ENCODE measurements around the gene COL5A1.

Gene COL5A1

DNA sequence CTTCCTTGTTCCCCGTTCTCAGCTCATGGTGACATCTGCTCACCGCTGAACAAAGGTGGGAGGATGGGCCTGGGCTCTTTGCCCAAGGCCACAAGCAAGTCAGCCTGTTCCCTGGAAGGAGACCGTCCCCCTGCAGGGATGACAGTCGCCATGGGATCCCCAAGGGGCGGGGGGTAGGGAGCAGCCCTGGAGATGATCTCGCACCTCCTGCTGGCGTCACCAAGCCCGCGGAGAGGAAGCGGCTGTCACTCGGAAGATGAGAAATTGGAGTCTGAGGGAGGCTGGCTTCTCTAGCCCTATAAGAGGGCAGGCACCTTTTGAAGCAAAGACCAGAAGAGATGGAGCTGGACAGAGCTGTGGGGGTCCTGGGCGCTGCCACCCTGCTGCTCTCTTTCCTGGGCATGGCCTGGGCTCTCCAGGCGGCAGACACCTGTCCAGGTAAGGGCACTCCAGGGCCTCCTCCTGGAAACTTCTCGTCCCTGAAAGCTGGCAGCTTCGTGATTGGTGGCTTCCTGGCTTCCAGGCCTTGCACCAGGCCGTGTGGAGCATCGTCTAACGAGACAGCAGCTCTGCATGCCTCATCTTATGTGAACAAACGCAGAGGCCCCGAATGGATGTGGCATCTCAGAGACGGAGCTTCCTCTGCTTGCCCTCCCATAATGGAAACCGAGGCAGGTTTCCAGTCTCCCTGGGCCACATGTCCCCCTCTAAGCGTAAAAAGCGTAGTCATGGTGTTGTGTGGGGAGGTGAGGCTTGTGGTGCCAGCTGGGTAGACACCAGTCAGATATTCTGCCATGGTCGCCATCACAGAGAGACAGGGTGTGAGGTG lies 239.1 kb downstream of the COL5A1 start, which contains the start of gene FCN2:
Gene FCN2, plus strand, starts transcription at position 327 of the 829 bp plus-strand sequence. Its CDS starts 12 bp downstream, at position 339.
- no peak for DNase-seq (ENCODE audit: low spot score)

DNA sequence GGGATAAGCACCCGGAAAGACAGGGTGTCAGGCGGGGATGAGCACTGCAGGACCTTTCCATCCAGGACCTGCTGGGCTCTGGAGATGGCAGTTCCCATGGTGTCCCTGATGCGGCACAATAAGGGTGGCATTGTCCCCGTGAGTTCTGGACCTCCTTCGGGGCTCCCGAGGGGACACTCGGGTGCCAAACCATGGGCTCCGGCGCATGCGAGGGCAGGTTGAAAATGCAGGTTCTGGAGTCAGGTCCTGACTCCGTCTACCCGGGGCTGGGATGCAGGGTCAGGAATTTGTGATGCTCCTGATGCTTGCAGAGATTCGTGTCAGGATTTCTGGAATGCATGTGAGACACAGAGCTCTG lies 239.7 kb downstream of the COL5A1 start:
- DNase-seq (ENCODE audit: low spot score): no peak

DNA sequence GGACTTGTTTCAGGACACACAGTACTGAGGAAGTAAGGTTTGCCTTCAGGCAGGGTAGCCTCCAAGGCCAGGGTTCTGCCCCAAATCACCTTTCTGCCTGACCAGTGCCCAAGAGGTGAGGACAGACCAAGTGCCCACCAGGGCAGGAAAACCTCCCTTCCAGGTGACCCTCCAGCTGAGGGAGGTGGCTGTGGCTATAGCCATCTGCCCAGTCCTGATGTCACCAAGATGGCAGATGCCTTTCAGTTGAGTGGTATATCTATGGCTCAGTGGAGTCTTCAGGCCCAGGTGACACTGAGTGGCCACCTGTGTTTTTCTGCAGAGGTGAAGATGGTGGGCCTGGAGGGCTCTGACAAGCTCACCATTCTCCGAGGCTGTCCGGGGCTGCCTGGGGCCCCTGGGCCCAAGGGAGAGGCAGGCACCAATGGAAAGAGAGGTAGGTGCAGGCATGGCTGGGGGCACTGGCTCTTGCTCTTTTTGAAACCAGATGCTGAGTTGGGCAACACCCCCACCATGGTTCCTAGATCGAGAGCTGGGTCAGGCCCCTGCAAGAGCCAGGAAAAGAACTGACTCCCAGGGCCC lies 240.7 kb downstream of the COL5A1 start:
- no peak for DNase-seq (ENCODE audit: low spot score)

DNA sequence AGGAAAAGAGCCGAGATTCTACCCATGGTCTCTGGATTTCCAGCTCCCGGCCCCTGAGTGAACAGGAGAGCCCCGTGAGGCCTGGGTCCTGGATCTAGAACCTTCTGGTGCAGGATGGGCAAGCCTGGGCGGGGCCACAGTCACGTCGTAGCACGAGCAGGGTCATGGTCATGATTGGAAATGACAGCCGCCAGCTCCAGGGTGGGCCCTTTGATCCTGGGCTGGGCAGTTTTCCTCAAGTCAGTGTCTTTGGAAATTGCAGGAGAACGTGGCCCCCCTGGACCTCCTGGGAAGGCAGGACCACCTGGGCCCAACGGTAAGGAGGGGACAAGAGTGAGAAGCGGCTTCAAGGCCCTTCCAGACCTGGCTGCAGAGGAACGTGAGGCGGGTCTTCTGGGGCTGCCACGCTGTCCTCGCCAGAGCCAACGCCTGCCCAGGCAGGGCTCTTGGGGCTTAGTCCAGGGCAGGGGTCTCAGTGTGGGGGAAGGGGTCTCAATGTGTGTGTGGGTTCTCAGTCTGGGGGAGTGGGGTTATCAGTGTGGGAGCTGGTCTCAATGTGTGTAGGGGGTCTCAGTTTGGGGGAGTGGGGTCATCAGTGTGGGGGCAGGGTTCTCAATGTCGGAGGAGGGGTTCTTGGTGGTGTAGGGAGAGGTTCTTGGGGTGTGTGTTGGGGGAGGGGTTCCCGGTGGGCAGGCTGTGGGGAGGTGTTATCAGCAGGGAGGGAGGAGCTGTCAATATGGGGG lies 241.6 kb downstream of the COL5A1 start:
- no peak for DNase-seq (ENCODE audit: low spot score)

DNA sequence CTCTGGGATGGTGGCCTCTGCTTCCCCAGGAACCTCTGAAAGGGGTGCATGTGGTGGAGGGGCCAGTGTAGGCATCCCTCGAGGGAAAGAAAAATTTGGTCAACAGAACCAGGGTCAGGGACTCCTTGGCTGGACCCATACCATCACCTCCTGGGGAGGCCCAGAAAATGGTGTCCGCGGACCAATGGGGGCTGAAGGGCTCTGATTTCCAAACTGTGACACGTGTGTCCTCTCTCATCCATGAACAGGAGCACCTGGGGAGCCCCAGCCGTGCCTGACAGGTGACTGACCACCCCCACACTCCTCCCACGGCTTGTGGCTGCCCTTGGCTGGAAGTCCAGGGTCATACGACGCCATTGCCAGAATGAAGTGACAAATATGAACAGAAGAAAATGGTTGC lies 242.9 kb downstream of the COL5A1 start:
- no peak for DNase-seq (ENCODE audit: low spot score)

DNA sequence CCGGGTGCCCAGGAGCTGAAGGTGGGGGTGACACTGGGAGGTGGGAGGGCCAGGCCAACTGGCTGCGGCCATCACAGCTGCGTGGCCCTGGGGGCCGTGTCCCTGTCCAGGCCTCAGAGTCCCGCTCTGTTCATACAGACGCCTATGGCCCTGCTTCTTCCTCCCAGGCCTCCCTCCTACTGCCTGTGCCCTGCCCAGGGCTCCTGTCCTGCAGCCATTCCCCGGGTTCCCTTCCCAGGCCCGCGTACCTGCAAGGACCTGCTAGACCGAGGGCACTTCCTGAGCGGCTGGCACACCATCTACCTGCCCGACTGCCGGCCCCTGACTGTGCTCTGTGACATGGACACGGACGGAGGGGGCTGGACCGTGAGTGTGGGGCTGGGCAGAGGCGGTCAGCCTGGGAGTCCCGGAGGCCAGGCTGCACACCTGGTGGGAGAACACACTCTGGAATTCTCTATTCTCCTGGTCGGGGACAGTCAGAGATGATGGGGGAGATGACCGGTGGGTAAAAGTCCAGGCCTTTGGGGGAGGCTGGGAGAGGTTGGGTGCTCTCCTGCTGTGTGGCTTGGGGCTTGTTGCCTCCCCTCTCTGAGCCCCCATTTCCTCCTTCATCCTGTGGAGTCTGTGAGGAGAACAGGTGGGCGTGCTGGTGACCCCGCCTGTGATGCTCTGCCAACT lies 243.5 kb downstream of the COL5A1 start:
- no peak for DNase-seq (ENCODE audit: low spot score)

DNA sequence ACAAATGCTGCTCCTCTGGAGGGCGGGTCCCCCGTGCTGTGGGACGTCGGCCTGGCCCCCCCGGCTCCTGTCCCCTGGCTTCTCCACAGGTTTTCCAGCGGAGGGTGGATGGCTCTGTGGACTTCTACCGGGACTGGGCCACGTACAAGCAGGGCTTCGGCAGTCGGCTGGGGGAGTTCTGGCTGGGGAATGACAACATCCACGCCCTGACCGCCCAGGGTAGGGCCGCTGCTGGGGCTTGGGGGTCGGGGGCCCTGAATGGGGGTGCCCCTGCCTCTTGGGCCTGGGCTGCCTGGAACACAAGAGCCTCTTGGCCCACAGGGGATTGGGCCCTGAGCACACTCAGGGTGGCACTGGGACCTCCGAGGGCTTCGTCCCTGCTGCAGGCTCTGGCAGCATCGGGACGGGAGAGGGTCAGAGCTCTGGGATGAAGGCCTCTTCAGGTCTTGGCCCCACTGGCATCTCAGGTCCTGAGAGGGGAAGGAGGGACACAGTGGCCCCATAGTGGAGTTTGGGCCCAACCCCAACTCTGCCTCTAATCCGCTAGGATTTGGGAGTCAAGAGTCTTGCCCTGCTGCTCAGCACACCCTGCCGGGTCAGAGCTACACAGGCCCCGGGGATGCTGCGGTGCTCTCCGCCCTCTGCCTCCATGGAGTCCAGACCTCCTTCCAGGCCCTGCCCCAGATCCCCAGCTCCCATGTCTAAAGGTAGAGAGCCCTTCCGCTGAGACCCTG lies 244.2 kb downstream of the COL5A1 start:
- no peak for DNase-seq (ENCODE audit: low spot score)

DNA sequence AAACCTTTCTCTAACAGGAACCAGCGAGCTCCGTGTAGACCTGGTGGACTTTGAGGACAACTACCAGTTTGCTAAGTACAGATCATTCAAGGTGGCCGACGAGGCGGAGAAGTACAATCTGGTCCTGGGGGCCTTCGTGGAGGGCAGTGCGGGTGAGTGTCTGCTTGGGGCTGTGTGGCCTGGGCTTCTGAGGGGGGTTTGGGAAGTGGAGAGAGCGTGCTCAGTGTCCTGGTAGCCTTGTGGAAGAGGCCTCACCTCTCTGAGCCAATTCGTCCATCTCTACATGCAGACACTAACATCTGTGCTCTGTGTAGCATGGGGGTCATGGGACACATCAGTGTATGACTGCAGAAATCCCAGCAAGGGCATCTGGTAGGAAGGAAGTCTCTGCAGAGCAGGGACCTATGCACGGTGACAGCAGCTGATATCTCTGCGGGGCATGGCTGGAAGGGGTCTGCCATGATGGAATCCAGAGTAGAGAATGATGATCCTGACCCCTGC lies 244.9 kb downstream of the COL5A1 start:
- DNase-seq (ENCODE audit: low spot score): no peak

DNA sequence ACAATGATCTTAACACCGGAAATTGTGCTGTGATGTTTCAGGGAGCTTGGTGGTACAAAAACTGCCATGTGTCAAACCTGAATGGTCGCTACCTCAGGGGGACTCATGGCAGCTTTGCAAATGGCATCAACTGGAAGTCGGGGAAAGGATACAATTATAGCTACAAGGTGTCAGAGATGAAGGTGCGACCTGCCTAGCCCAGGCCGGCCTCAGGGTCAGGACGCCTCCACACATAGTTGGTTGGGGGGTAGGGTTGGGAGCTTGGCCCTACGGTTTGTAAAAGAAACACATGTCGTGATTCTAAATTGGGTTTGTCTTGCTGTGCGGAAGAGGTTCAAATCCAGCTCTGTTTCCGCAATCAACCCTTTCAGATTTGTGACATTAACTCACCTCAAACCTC lies 245.6 kb downstream of the COL5A1 start:
- DNase-seq (ENCODE audit: low spot score): no peak

DNA sequence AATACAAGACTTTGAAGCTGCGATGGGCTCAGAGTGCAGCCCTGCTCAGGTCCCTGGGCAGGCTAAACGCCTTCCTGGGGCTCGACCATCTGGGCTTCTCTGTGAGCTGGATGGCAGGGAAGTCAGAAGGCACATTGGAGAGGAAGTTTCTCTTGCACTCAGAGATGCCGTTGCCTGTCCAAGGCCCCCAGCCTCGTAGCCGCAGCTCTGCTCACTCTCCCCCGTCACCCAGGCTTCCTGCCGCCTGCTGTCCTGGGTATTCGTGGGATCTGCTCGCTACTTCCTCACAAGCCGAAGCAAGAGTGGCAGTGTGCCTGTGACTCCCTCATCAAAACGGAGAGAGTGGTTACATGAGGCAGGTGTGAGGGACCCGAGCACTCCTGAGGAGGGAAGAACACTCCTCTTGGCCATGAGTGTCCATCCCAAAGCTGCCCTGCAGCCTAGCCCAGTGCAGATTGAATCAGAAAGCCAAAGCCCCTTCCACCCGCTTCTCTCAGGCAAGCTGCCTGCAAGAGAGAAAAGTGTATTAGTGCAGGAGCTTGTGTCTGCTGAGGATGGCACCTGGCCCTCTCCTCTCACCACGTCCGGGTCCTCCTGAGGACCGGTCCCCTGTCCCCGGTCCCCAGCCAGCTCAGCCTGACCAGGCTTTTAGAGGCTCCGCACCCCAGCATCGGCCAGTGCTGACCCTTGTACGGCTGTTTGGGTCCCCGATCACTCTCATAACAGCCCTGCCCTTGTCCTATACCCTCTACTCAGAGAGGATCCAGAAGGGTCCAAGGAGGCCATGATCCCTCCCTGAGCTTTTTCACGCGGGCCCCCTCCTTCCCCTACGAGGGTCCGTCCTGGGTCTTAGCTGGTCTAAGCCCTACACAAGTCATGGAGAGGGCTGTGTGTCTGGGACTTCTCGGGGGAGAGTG lies 246.3 kb downstream of the COL5A1 start:
- DNase-seq (ENCODE audit: low spot score): no peak

DNA sequence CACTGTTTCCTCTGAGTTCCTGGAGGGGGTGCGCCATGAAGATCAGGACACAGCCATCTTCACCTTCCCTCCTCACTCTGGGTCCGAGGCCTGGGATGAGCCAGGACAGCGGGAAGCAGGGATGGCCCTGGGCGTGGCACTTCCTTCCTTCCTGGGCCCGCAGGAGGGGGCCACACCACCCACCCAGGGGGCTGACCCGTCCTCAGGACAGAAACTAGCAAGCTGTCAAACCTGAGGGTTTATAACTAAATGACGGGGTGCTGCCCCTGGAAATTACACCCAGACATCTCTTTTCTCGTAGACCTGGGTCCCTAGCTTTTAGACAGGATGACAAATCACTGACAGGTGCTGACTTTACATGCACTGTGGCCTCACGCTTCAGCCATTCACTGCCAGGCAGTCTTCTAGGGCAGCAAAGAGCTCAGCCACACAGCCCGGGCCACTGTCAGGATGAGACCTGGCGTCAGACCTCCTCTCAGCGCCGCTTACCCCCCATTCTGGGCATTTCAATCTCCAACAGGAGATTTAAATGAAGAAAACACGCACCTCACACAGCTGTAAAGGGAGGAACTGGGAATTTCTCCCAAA lies 247.1 kb downstream of the COL5A1 start:
- DNase-seq (ENCODE audit: low spot score): no peak

DNA sequence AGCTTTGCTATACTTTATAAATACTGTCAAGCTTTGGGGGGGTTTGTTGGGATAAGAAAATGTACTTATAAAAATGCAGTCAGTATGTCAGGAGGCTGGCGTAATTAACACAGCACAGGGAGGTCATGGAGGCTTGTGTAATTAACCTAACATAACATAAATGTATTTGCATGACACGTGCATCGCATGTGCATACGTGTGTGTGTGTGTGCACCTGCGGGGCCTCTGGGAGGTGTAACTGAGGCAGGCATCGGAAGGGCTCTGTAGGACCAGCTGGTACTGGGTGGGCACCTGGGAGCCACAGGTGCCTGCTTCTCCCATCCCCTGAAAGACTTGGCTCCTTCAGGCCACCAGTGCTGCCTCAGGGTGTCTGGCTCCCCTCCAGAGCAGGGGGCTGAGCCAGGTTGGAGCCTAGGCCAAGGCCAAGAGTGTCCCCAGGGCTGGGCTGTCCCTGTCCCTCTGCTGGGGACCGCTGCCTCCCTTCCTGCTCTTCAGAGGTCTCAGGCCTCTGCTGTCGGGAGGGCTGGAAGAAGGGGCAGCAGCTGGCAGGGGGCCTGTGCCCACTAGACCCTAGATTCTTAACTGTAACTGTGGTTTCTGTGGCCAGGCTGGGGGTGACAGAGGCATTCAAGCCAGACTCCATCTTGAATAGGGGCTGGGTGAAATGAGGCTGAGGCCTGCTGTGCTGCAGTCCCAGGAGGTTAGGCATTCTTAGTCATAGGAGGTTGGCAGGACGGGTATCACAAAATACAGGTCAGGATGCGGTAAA lies 248.0 kb downstream of the COL5A1 start:
- no peak for DNase-seq (ENCODE audit: low spot score)

DNA sequence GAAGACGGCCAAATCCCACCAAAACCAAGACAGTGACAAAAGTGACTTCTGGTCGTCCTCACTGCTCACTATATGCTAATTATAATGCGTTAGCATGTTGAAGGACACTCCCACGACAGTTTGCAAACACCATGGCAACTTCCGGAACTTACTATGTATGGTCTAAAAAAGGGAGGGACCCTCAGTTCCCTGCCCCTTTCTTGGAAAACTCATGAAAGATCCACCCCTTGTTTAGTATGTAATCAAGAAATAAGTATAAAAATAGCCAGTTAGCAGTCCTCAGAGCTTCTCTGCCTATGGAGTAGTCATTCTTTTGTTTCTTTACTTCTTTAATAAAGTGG lies 248.5 kb downstream of the COL5A1 start:
- DNase-seq (ENCODE audit: low spot score): no peak

DNA sequence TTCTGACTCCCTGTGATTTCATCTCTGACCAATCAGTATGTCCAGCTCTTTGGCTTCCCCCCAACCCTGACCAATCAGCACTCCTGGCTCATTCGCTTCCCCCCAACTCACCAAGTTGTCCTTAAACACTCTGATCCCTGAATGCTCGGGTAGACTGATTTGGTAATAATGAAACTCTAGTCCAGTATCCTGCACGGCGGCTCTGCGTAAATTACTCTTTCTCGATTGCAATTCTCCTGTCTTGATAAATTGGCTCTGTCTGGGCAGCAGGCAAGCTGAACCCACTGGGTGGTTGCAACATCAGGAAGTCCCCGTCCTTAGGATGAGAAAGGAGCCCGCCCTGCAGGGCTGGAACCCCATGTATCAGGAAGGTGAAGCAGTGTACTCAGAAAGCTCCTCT lies 249.4 kb downstream of the COL5A1 start:
- DNase-seq (ENCODE audit: low spot score): no peak

DNA sequence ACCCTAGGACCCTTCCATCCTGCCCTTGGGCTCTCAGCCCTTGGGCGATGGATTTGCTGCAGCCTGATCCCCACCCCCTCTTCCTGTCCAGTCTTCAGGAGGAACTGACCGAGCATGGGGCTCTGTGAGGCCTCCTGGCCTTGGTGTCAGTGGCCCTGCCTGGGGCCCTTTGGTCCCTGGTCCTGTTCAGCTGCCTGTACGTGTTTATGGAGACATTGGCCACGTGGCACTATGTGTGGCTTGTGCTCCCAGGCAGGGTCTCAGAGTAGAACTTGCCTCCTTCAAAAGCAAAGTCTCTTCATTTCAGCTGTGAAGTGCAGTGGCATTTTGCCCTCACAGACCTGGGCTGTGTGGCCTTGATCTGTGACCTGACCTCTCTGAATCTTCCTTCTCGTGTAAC lies 250.1 kb downstream of the COL5A1 start:
- no peak for DNase-seq (ENCODE audit: low spot score)

DNA sequence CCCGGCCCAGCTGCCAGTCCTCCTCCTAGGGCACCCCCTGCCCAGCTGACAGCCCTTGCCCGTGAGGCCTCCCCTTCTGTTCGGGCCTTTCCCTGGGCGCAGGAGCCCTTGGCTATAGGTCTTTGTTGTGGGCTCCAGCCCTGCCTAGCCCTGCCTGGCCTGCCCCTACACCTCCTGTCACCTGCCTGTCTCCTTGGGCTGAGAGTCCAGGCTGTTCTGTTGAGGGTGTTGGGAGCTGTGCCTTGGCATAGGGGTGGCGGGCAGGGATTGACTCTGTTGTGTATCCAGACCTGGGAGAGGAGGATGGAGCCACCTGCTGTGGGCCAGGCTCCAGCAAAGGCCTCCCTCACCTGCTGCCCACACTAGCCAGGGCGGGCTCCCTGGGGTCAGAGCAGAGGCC lies 250.6 kb downstream of the COL5A1 start:
- DNase-seq (ENCODE audit: low spot score): no peak

DNA sequence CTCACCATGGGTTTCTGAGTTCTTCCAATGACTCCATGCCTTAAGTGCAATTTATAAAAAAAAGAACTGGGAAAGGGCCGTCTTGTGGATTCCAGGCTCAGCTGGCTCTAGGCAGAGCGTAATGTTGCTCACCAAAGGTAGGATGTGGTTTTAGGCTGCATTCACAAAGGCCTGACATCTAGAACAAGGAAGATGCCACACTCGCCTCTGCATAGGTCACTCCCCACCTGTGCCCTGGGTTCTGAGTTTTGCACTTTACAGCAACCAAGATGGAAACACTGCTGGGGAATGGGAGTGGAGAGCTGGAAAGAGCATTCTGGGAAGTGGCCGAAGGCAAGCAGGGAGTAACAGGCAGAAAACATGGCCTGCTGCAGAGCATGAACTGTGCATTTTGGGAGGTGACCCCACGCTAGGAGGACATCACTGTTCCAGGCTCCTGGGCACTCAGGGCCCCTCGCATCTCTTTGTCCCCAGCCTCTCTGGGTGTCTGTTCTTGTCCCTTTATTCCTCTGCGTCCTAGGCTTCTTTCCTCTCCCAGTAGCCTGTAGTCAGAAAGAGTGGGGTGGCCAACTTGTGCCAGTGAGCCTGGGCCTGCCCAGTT lies 251.3 kb downstream of the COL5A1 start:
- DNase-seq (ENCODE audit: low spot score): no peak
